H1 (cell line): ENCODE results near the gene ZNF3. TPM values are rescaled to one million over a fixed set of nuclear protein-coding genes. Genes with fewer than 3 reads are reported as not detected.
A peak's percentile ranks its signal among the peaks of the same experiment; 100 is the strongest.

Experiments
- CTCF ChIA-PET: fragments of 300-600 bp; sonication (Branson Sonifier 250); formaldehyde crosslinking; loops from one replicate; lab custom pipeline; 2021; ENCODE audit not compliant: partially characterized antibody; lab: Charles Lee
- POLR2A ChIA-PET: fragments of 300-600 bp; sonication (Branson Sonifier 250); formaldehyde crosslinking; loops from one replicate; lab custom pipeline; 2021; ENCODE audit warnings: inconsistent platforms; ENCODE audit not compliant: partially characterized antibody; lab: Charles Lee
- DNase-seq, 2 experiments: peaks; one replicate each; pipeline versions ENCODE4 v3.0.0 to v3.0.0-alpha.2; 2010 to 2022; ENCODE audit warnings: low spot score in 2 of 2, low read depth in 1 of 2, mixed read lengths in 1 of 2
- FAIRE-seq: peaks from 2 replicates; lab custom pipeline; 2011; peaks lifted over from hg19 to GRCh38; lab: Jason Lieb, UNC
- H2AFZ ChIP-seq: 2 replicates; pipeline ENCODE4 v1.8.1; 2012; ENCODE audit warnings: low read length, inconsistent platforms
- H2AK5ac ChIP-seq: 2 replicates; pipeline ENCODE4 v1.6.1; 2013; ENCODE audit warnings: low read depth, low read length
- H2BK120ac ChIP-seq: replicated peaks from 2 replicates; pipeline ENCODE3; 2013; ENCODE audit warnings: low read depth, low read length, inconsistent platforms
- H2BK12ac ChIP-seq: 2 replicates; pipeline ENCODE4 v1.6.1; 2013; ENCODE audit warnings: low read depth, low read length
- H2BK15ac ChIP-seq: 2 replicates; pipeline ENCODE4 v1.6.1; 2013; ENCODE audit warnings: low read length
- H2BK20ac ChIP-seq: 2 replicates; pipeline ENCODE4 v1.6.1; 2013; ENCODE audit warnings: low read length
- H2BK5ac ChIP-seq: 2 replicates; pipeline ENCODE4 v1.6.1; 2013; ENCODE audit warnings: low read depth, low read length
- H3K14ac ChIP-seq: 2 replicates; pipeline ENCODE4 v1.6.1; 2013; ENCODE audit warnings: inconsistent platforms; ENCODE audit not compliant: insufficient read length
- H3K18ac ChIP-seq: 2 replicates; pipeline ENCODE4 v1.6.1; 2013; ENCODE audit warnings: low read length; ENCODE audit errors: extremely low read depth
- H3K23ac ChIP-seq: 2 replicates; pipeline ENCODE4 v1.6.1; 2013; ENCODE audit warnings: inconsistent platforms; ENCODE audit not compliant: insufficient read length
- H3K23me2 ChIP-seq: 2 replicates; pipeline ENCODE4 v1.6.1; 2013; ENCODE audit warnings: low read depth, low read length
- H3K27ac ChIP-seq: 2 replicates; pipeline ENCODE4 v1.6.1; 2011; ENCODE audit warnings: low read depth, low read length, inconsistent platforms
- H3K27me3 ChIP-seq, 4 experiments: replicated peaks in 1 of 4; 1 replicate in 1 of 4; 2 replicates in 3 of 4; pipeline versions ENCODE4 v1.6.1 to v1.8.1; 2011 to 2013; ENCODE audit warnings: low read length in 3 of 4, mild to moderate bottlenecking in 3 of 4, inconsistent platforms in 2 of 4, mixed read lengths in 2 of 4, moderate library complexity in 1 of 4; ENCODE audit not compliant: control insufficient read depth in 3 of 4, insufficient read depth in 3 of 4; ENCODE audit errors: extremely low read depth in 1 of 4
- H3K36me3 ChIP-seq, 4 experiments: 2 replicates each; pipeline versions ENCODE4 v1.6.1 to v1.8.1; 2011 to 2013; ENCODE audit warnings: mild to moderate bottlenecking in 4 of 4, low read length in 3 of 4, moderate library complexity in 2 of 4, control low read depth in 1 of 4, inconsistent platforms in 1 of 4; ENCODE audit not compliant: insufficient read depth in 4 of 4, control insufficient read depth in 2 of 4
- H3K4ac ChIP-seq: replicated peaks from 2 replicates; pipeline ENCODE3; 2013; ENCODE audit warnings: low read length, low read depth, mixed read lengths, inconsistent platforms; ENCODE audit not compliant: insufficient read length
- H3K4me1 ChIP-seq, 4 experiments: replicated peaks in 1 of 4; 1 replicate in 1 of 4; 2 replicates in 3 of 4; pipeline versions ENCODE4 v1.6.1 to v1.8.1; 2011 to 2013; ENCODE audit warnings: low read length in 3 of 4, inconsistent platforms in 2 of 4, mixed read lengths in 1 of 4; ENCODE audit not compliant: insufficient read depth in 4 of 4, control insufficient read depth in 3 of 4
- H3K4me2 ChIP-seq, 2 experiments: 2 replicates each; pipeline versions ENCODE4 v1.6.1 to v1.8.1; 2011 to 2013; ENCODE audit warnings: low read depth in 2 of 2, low read length in 2 of 2, control low read depth in 1 of 2, inconsistent platforms in 1 of 2, mild to moderate bottlenecking in 1 of 2; ENCODE audit not compliant: insufficient read depth in 1 of 2
- H3K4me3 ChIP-seq, 4 experiments: fragments of 200-600, 300-600 bp in 1 of 4; sonication (generic), shearing (Covaris generic), sonication (Bioruptor Twin) in 1 of 4; 2 replicates each; pipeline versions ENCODE4 v1.5.1 to v1.8.1; 2011 to 2016; ENCODE audit warnings: low read length in 4 of 4, low read depth in 3 of 4, control low read depth in 2 of 4, inconsistent platforms in 2 of 4, mild to moderate bottlenecking in 2 of 4, mixed read lengths in 1 of 4, moderate library complexity in 1 of 4; ENCODE audit not compliant: insufficient read depth in 2 of 4; ENCODE audit errors: extremely low read depth in 1 of 4
- H3K56ac ChIP-seq: replicated peaks from 2 replicates; pipeline ENCODE3; 2013; ENCODE audit warnings: low read depth, mild to moderate bottlenecking, mixed read lengths, low read length, inconsistent platforms; ENCODE audit not compliant: insufficient read length
- H3K79me1 ChIP-seq: 2 replicates; pipeline ENCODE4 v1.6.1; 2013; ENCODE audit warnings: low read depth, low read length, control low read depth
- H3K79me2 ChIP-seq, 2 experiments: 2 replicates each; pipeline versions ENCODE4 v1.6.1 to v1.8.1; 2012 to 2013; ENCODE audit warnings: low read length in 2 of 2, mild to moderate bottlenecking in 2 of 2, inconsistent platforms in 1 of 2; ENCODE audit not compliant: insufficient read depth in 2 of 2, control insufficient read depth in 1 of 2
- H3K9ac ChIP-seq, 4 experiments: replicated peaks in 1 of 4; 1 replicate in 1 of 4; 2 replicates in 3 of 4; pipeline versions ENCODE4 v1.6.1 to v1.8.1; 2011 to 2013; ENCODE audit warnings: low read depth in 3 of 4, low read length in 3 of 4, control low read depth in 2 of 4, mild to moderate bottlenecking in 2 of 4, moderate library complexity in 2 of 4, inconsistent platforms in 1 of 4; ENCODE audit errors: extremely low read depth in 1 of 4
- H3K9me3 ChIP-seq, 2 experiments: 2 replicates each; pipeline versions ENCODE4 v1.6.1 to v1.8.1; 2012 to 2013; ENCODE audit warnings: mild to moderate bottlenecking in 2 of 2, moderate library complexity in 2 of 2, control low read depth in 1 of 2, inconsistent platforms in 1 of 2, low read depth in 1 of 2, low read length in 1 of 2, mixed read lengths in 1 of 2; ENCODE audit not compliant: insufficient read depth in 2 of 2
- H4K20me1 ChIP-seq, 2 experiments: replicated peaks in 1 of 2; 2 replicates each; pipeline versions ENCODE3 to v1.8.1; 2011 to 2013; ENCODE audit warnings: inconsistent platforms in 2 of 2, low read length in 2 of 2, mild to moderate bottlenecking in 1 of 2; ENCODE audit not compliant: insufficient read depth in 2 of 2, control insufficient read depth in 1 of 2
- H4K5ac ChIP-seq: 2 replicates; pipeline ENCODE4 v1.6.1; 2013; ENCODE audit warnings: low read length, low read depth, mixed read lengths, inconsistent platforms; ENCODE audit not compliant: insufficient read length
- H4K8ac ChIP-seq: 2 replicates; pipeline ENCODE4 v1.8.0; 2013; ENCODE audit warnings: mild to moderate bottlenecking, moderate library complexity, low read length, inconsistent platforms; ENCODE audit not compliant: insufficient read depth; ENCODE audit errors: extremely low read depth
- H4K91ac ChIP-seq: replicated peaks from 2 replicates; pipeline ENCODE3; 2013; ENCODE audit warnings: low read length, mixed read lengths, inconsistent platforms; ENCODE audit not compliant: insufficient read length
- CHD2 ChIP-seq: IDR thresholded peaks from 2 replicates; pipeline ENCODE4 v1.6.1; 2012; ENCODE audit warnings: low read length, improper control_type of control experiment
- EGR1 ChIP-seq: IDR thresholded peaks from 2 replicates; pipeline ENCODE4 v1.6.1; 2011; ENCODE audit warnings: low read depth, low read length, borderline replicate concordance
- EP300 ChIP-seq, 2 experiments: IDR thresholded peaks; 1 replicate in 1 of 2; 2 replicates in 1 of 2; pipeline ENCODE4 v1.6.1; 2011 to 2012; ENCODE audit warnings: low read depth in 2 of 2, low read length in 2 of 2, mild to moderate bottlenecking in 2 of 2, borderline replicate concordance in 1 of 2, inconsistent platforms in 1 of 2, moderate library complexity in 1 of 2
- EZH2 ChIP-seq: fragments of 200-600 bp; sonication (generic); IDR thresholded peaks from 2 replicates; pipeline ENCODE4 v1.7.1; 2012; ENCODE audit warnings: low read depth, mild to moderate bottlenecking, moderate library complexity, low read length, inconsistent platforms; ENCODE audit not compliant: severe bottlenecking
- POLR2A ChIP-seq, 2 experiments: IDR thresholded peaks; 1 replicate in 1 of 2; 2 replicates in 1 of 2; pipeline ENCODE4 v1.6.1; 2011; ENCODE audit warnings: low read depth in 2 of 2, low read length in 2 of 2, mild to moderate bottlenecking in 2 of 2; ENCODE audit errors: control extremely low read depth in 1 of 2
- POLR2AphosphoS5 ChIP-seq: IDR thresholded peaks from 2 replicates; pipeline ENCODE4 v1.6.1; 2011; ENCODE audit warnings: low read depth, low read length
- RXRA ChIP-seq: IDR thresholded peaks from 2 replicates; pipeline ENCODE4 v1.6.1; 2011; ENCODE audit warnings: low read depth, mild to moderate bottlenecking, low read length, moderate library complexity; ENCODE audit not compliant: insufficient read depth
- SAP30 ChIP-seq: fragments of 300-600 bp; sonication (generic); IDR thresholded peaks from 2 replicates; pipeline ENCODE4 v1.7.1; 2012; ENCODE audit warnings: low read length, moderate library complexity, mild to moderate bottlenecking, inconsistent platforms; ENCODE audit not compliant: insufficient read depth, insufficient replicate concordance
- TAF7 ChIP-seq: optimal IDR thresholded peaks from 2 replicates; pipeline ENCODE3; 2011; ENCODE audit warnings: low read depth, mild to moderate bottlenecking, inconsistent platforms, low read length, moderate library complexity, borderline replicate concordance
- WGBS, 2 experiments: shearing (Covaris generic) in 1 of 2; methylation state at CpG; one replicate each; pipeline versions ENCODE4 v1.1.6 to v1.1.7; 2013 to 2015; ENCODE audit warnings: low lambda C conversion rate in 2 of 2, mixed read lengths in 2 of 2, inconsistent platforms in 1 of 2, low coverage in 1 of 2, missing lambda C conversion rate in 1 of 2; ENCODE audit not compliant: insufficient replicate concordance in 2 of 2, insufficient coverage in 1 of 2, insufficient read length in 1 of 2; ENCODE audit errors: extremely low coverage in 1 of 2, missing lambda C conversion rate in 1 of 2; 5-methylcytosine and 5-hydroxymethylcytosine counted together
- polyA plus RNA-seq, 7 experiments: library from polyadenylated mRNA; depleted of rRNA in 3 of 7; stranded (reverse) in 5 of 7; unstranded in 2 of 7; fragments of >200 nt in 5 of 7; fragments of 200-250 nt in 2 of 7; gene quantifications; 1 replicate in 5 of 7; 2 replicates in 1 of 7; 4 replicates in 1 of 7; pipeline versions ENCODE4 v1.2.1 to v1.2.3, GENCODE V29; 2011 to 2013; ENCODE audit warnings: missing spikeins in 2 of 7, mixed read lengths in 2 of 7
- total RNA-seq: library from RNA; stranded (reverse); fragmentation: NEBNext Ultra II Directional; extraction: Animal tissue kit (Norgen Biotek cat#: 25700); gene quantifications from 2 replicates; pipeline ENCODE4 v1.2.1, GENCODE V29; 2021

ZNF3 gene
- total and polyA plus RNA-seq, 2 of the 8 experiments (the other 6 are each of a cell fraction or from before 2014, with no cell fraction given): 26.9 to 49.1 TPM

DNA sequence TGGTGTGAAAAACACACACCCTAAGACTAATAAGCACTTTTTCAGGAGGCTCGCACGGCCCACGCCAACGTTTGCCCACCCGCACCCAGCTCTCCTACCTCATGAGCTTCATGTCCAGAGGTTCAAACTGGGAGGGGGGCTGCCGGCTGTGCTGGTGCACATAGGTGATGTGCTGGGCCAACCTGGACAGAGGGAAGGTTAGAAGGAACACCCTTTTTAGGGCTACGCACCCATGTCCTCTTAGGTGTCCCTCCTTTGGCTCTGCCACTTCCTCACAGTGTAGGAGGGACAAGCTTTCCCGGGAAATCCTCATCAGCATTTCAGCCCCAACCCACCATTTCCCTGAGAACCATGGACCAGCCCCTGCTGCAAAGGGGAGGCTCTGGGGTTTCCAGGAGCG, 13.8 kb upstream of the ZNF3 start:
- no peak for FAIRE-seq
- Histone ChIP-seq H3K9me3 (no peaks in the 10 kb centered on the region), H3K79me1 (peaks cover 17% of the 10 kb centered on the region), H3K4ac (no peak overlapping the region), H4K5ac (no peak overlapping the region), H3K4me3 (no peak overlapping the region), H3K4me1 (peaks cover 0 to 8% (median 3%) of the 10 kb centered on the region in 4 experiments; a peak in 3 of 7 replicates), H3K36me3 (peaks cover 84 to 95% (median 88%) of the 10 kb centered on the region in 4 experiments), H3K27ac (no peak overlapping the region), H3K4me2 (no peak overlapping the region), H3K23me2 (no peaks in the 10 kb centered on the region; the same call in 1 of the 2 replicates), H2AK5ac (no peak overlapping the region), H3K18ac (no peak overlapping the region), H2BK5ac (no peak overlapping the region), H3K9ac (no peak overlapping the region; a peak in 1 of 7 replicates), H3K23ac (no peak overlapping the region), H2BK12ac (no peak overlapping the region), H2BK15ac (no peak overlapping the region), H2AFZ (no peak overlapping the region), H4K8ac (no peak overlapping the region), H2BK20ac (no peak overlapping the region), H3K27me3 (no peaks in the 10 kb centered on the region), H4K91ac (no peak overlapping the region), H4K20me1 (peaks cover 26 to 41% of the 10 kb centered on the region in 2 experiments), H3K56ac (no peak overlapping the region), H3K14ac (no peak overlapping the region), H3K79me2 (peaks cover 9 to 41% of the 10 kb centered on the region in 2 experiments), H2BK120ac (no peak overlapping the region)
- CTCF ChIA-PET: interaction anchor here (1.5 kb wide), 2 partner anchors 8 to 38 kb away, joined by 3 to 6 read pairs; no protein-coding TSS in a partner anchor
- 86% methylated on average over 9 of the region's 9 CpGs; no CpG with 5 or more reads in 1 of the 2 experiments for WGBS, 2 experiments
- TF ChIP-seq RXRA: no peak
- TF ChIP-seq POLR2A (IDR thresholded peaks at IDR 0.05; ENCODE audit: control extremely low read depth in 1 of 2, low read depth in 2 of 2, low read length in 2 of 2): peak; percentile 76 to 85
- TF ChIP-seq CHD2: 0 out of 2 replicates have a peak, but pooled peaks have one; percentile 19
- no peak for TF ChIP-seq SAP30
- peak; percentile 24 for TF ChIP-seq TAF7
- TF ChIP-seq EZH2: no peak
- TF ChIP-seq POLR2AphosphoS5: peak; percentile 86
- no peak for TF ChIP-seq EP300 (IDR thresholded peaks at IDR 0.05; ENCODE audit: borderline replicate concordance in 1 of 2, low read depth in 2 of 2, low read length in 2 of 2)
- no peak for TF ChIP-seq EGR1
- POLR2A ChIA-PET: interaction anchor here (0.6 to 19.5 kb wide), 24 partner anchors 11 to 674 kb away, joined by 3 to 722 read pairs (median 4); partner anchors contain the start of genes AP4M1, CNPY4, COPS6 and LAMTOR4
- DNase-seq: no peak
